Measurements from ENCODE around the gene SH3BP1.

Gene SH3BP1

DNA sequence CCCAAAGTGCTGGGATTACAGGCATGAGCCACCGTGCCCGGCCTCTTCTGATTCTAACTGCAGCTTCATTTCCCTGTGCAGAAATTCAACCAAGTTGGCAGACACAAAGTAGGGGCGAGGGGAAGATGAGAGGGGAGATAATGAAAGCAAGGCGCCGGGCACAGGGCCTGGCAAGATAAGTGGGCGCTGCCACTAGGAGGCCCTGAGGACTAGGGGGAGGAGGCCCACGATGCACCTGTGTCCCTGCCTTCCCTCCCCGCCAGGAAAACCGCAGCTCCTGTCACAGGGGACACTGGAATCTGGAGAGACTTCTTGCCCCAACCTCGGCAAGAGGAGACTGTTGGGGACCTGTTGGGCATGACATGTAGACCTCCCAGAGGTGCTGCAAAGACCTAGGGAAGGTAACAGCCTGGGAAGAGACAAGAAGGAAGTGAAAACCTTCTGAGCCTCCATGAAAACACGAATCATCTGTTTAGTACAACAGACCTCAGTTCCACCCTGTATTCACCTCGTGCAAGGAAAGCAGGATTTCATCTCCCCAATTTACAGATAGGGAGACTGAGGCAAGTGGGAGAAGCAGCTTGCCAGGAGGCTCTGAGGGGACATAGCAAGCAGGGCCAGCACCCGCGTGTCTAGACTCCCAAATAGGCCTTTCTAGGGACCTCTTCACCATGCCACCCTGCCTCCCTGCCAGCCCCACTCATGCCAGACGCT lies 32.9 kb downstream of the SH3BP1 start:
- TF ChIP-seq, protein P1, sequence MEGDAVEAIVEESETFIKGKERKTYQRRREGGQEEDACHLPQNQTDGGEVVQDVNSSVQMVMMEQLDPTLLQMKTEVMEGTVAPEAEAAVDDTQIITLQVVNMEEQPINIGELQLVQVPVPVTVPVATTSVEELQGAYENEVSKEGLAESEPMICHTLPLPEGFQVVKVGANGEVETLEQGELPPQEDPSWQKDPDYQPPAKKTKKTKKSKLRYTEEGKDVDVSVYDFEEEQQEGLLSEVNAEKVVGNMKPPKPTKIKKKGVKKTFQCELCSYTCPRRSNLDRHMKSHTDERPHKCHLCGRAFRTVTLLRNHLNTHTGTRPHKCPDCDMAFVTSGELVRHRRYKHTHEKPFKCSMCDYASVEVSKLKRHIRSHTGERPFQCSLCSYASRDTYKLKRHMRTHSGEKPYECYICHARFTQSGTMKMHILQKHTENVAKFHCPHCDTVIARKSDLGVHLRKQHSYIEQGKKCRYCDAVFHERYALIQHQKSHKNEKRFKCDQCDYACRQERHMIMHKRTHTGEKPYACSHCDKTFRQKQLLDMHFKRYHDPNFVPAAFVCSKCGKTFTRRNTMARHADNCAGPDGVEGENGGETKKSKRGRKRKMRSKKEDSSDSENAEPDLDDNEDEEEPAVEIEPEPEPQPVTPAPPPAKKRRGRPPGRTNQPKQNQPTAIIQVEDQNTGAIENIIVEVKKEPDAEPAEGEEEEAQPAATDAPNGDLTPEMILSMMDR (IDR thresholded peaks at IDR 0.05; ENCODE audit: low read length, missing control alignments): no peak
- H3K4me3 ChIP-seq (replicated peaks; ENCODE audit: low read depth, low read length): no peak overlapping the region
- no peak for DNase-seq (ENCODE audit: low read depth)

DNA sequence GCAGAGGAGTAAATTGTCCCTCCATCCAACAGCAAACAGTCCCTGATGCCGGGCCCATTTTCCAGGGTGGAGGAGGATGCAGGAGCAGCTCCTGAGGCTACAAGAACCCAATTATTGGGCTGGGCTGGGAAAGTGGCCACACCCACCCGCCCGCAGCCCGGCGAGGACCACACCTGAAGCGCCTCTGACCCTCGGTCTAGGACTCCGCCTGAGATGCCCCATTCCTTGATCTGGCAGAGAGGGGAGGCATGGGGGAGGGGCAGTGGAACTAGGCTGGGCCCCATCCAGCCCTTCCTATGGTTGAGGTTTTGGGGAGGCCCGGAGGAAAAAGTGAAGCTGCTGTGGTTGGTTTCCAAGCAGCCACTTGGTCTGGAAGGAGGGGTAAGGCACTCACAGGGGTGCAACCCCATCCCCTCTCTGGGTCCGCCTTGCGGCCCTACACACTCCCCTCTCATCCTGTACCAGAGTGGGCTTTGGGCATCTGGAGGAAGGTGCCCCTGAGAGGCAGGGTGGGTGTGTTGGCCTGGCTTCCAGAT lies 33.5 kb downstream of the SH3BP1 start:
- H3K4me3 ChIP-seq (replicated peaks; ENCODE audit: low read depth, low read length): no peak overlapping the region
- TF ChIP-seq, protein P1 (IDR thresholded peaks at IDR 0.05; ENCODE audit: low read length, missing control alignments): no peak

DNA sequence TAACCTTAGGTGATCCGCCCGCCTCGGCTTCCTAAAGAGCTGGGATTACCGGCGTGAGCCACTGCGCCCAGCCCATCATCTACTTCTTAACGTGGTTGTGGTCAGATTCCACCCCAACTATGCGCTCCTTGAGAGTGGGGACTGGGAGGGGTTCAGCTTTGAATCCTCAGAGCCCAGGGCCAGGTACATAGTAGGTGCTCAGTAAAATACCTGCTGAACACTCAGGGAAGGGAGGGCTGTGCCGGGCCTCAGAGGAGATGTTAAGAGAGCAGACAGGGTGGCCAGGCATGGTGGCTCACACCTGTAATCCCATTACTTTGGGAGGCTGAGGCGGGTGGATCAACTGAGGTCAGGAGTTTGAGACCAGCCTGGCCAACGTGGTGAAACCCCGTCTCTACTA lies 34.8 kb downstream of the SH3BP1 start:
- no peak overlapping the region for H3K4me3 ChIP-seq (replicated peaks; ENCODE audit: low read depth, low read length)
- TF ChIP-seq, protein P1 (IDR thresholded peaks at IDR 0.05; ENCODE audit: low read length, missing control alignments): no peak
- no peak for DNase-seq (ENCODE audit: low read depth)

More for the DNA sequence above, 33.5 kb downstream of the SH3BP1 start:
- no peak for DNase-seq (ENCODE audit: low read depth)

DNA sequence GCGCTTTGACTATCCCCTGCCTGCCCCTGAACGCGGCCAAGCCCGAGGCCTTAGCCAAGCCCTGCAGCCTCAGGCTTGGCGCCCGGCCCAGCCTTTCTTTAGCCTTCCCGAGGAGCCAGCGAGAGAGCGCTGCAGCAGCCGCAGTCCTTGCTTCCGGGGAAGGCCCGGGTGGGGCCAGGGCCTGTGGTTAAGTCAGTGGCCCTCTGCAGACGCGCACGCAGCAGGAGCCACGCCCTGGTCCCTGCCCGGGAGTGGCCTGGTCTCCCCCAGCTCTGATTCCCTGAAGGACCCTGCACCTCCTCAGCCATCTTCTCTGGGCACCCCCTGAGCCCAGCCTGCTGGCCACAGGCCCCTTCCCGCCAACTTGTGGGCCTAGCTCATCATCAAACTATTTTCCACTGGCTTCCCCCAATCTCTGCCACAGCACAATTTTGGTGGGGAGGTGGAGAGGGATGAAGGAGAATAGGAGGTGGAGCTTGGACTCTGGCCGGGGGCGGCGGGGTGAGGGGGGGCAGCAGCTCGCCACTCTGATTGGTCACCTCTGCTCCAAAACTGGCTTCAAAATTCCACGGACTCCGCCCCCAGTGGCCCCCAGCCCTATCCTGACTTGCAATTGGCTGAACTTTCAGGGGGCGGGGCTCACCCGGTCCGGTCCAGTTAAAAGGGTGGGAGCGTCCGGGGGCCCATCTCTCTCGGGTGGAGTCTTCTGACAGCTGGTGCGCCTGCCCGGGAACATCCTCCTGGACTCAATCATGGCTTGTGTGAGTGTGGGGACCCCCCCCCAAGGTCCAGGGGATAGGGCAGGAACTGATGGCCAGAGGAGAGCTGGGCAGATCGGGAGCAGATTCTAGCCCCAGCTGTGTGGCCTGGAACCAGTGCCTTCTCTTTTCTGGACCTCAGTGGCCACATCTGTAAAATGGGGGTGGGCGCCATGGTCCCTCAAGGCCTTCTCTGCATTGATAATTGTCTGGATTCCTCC lies 35.8 kb downstream of the SH3BP1 start, which contains the start of gene LGALS1:
TSS of gene LGALS1 (plus strand) at position 686 of the 979 bp plus-strand sequence. CDS start at position 753, 67 bp downstream.
- peak; percentile 97 for DNase-seq (ENCODE audit: low read depth)
- peak within 1 kb of the TSS; percentile 93 for H3K4me3 ChIP-seq (replicated peaks; ENCODE audit: low read depth, low read length)
- TF ChIP-seq, protein P1 (IDR thresholded peaks at IDR 0.05; ENCODE audit: low read length, missing control alignments): peak; percentile 12

DNA sequence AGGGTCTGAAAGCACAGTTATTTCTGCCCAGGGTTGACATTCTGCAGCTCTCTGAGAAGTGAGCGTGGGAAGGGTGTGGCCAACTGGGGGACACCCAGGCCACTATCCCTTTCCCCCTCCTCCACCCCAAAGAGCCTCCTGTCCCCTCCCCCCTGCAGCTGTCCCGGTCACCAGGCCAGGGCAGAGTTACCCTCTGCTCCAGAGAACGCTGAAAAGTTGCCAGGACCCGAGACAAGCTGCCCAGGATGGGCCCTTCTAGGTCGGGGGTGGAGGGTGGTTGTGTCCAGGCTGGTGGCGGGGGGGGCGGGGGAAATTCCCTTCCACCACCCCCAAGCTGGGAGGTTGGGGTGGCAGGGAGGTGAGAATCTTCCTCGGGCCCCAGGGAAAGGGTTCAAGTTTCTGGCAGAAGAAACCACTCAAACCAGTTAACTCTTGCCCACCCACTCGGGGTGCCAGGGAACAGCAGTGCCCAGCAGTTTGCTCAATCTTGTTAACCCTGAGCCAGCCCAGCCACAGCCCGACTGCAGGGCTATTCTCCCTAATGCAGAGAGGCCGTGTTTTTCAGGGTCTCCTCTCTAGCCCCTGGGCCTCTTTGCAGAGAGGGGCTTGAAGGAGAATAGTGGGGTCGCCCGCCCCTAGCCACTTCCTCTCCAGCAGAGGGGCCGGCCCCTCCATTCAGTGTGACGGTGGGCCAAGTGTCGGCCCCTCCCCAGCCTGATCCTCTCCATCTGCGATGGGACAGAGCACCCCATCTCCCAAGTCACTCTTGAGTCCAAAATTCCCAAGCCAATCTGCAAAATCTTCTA lies 36.7 kb downstream of the SH3BP1 start:
- DNase-seq (ENCODE audit: low read depth): peak; percentile 33
- peak overlapping the region; percentile 93 for H3K4me3 ChIP-seq (replicated peaks; ENCODE audit: low read depth, low read length)
- TF ChIP-seq, protein P1 (IDR thresholded peaks at IDR 0.05; ENCODE audit: low read length, missing control alignments): no peak
